ENCODE data around the gene RAB24.
A peak's percentile ranks its signal among the peaks of the same experiment; 100 is the strongest.

DNA sequence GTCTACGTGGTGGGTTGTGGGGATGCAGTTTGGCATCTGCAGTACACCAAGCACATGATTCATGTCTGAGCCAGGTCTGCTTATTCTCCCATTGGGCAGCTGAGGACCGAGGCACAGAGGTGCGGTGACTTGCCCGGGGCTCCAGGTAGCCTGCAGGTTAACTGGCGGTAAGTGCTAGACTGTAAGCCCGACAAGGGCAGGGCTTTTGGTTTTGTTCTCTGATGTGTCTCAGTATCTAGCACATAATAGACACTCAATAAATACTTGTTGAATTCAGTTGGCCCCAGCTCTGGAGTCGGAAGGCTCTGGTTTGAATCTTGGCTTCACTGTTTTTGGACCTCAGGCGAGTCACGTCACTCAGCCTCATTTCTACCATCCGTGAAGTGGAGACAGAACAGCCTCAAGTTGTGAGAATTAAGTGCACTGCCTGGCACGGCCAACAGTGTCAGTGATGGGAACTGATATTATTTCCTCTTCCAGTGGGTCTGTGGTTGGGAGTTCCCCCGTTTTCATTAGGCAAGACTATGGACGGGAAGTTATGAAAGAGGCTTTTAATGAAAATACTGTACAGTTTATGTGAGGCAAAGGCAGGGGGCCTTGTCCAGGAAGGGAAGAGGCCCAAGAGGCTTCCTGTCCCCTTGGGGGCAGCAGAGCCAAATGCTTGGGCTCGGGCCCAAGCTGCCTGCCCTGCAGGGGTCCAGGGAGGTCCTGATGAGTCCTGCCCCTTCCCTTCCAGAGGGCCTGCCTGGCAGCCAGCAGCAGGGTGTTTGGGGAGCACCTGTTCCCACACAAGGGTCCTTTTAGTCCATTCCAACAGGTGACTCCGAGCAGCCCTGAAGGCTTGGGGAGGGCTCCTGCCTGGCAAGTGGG, 3.4 kb upstream of the RAB24 start:
- TF ChIP-seq, protein P1, sequence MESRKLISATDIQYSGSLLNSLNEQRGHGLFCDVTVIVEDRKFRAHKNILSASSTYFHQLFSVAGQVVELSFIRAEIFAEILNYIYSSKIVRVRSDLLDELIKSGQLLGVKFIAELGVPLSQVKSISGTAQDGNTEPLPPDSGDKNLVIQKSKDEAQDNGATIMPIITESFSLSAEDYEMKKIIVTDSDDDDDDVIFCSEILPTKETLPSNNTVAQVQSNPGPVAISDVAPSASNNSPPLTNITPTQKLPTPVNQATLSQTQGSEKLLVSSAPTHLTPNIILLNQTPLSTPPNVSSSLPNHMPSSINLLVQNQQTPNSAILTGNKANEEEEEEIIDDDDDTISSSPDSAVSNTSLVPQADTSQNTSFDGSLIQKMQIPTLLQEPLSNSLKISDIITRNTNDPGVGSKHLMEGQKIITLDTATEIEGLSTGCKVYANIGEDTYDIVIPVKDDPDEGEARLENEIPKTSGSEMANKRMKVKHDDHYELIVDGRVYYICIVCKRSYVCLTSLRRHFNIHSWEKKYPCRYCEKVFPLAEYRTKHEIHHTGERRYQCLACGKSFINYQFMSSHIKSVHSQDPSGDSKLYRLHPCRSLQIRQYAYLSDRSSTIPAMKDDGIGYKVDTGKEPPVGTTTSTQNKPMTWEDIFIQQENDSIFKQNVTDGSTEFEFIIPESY (IDR thresholded peaks at IDR 0.05) = no peak
- TF ChIP-seq JUND (IDR thresholded peaks at IDR 0.05) (no peak), YY1 (IDR thresholded peaks at IDR 0.05) (no peak), RXRA (IDR thresholded peaks at IDR 0.05) (no peak), EGR1 (IDR thresholded peaks at IDR 0.05; ENCODE audit: low read depth in 2 of 2) (peak in 1 of 2 donors; percentile 13)
- TF ChIP-seq, protein P2, sequence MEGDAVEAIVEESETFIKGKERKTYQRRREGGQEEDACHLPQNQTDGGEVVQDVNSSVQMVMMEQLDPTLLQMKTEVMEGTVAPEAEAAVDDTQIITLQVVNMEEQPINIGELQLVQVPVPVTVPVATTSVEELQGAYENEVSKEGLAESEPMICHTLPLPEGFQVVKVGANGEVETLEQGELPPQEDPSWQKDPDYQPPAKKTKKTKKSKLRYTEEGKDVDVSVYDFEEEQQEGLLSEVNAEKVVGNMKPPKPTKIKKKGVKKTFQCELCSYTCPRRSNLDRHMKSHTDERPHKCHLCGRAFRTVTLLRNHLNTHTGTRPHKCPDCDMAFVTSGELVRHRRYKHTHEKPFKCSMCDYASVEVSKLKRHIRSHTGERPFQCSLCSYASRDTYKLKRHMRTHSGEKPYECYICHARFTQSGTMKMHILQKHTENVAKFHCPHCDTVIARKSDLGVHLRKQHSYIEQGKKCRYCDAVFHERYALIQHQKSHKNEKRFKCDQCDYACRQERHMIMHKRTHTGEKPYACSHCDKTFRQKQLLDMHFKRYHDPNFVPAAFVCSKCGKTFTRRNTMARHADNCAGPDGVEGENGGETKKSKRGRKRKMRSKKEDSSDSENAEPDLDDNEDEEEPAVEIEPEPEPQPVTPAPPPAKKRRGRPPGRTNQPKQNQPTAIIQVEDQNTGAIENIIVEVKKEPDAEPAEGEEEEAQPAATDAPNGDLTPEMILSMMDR (IDR thresholded peaks at IDR 0.05; ENCODE audit: low read depth, low read length, missing input control) = no peak
